ENCODE results near the gene WNT10A.

DNA sequence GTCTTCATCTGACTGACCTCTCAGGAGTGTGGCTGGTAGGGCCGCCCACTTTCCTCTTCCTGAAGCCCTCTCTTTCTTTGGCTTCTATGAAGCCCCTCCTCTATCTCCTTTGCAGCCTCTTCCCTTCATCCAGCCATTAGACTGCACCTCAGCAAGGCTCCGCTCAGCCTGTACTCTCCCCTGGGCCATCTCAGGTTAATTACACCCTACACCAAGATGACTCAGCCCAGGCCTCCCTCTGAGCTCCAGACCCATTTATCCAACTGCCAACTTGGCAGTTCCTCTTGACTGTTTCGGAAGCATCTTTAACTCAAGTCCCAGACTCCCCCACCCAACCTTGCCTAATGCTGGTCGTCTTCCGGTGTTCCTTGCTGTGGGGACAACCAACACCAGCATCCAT, 26.9 kb upstream of the WNT10A start:
- TF ChIP-seq, protein P1, sequence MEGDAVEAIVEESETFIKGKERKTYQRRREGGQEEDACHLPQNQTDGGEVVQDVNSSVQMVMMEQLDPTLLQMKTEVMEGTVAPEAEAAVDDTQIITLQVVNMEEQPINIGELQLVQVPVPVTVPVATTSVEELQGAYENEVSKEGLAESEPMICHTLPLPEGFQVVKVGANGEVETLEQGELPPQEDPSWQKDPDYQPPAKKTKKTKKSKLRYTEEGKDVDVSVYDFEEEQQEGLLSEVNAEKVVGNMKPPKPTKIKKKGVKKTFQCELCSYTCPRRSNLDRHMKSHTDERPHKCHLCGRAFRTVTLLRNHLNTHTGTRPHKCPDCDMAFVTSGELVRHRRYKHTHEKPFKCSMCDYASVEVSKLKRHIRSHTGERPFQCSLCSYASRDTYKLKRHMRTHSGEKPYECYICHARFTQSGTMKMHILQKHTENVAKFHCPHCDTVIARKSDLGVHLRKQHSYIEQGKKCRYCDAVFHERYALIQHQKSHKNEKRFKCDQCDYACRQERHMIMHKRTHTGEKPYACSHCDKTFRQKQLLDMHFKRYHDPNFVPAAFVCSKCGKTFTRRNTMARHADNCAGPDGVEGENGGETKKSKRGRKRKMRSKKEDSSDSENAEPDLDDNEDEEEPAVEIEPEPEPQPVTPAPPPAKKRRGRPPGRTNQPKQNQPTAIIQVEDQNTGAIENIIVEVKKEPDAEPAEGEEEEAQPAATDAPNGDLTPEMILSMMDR (IDR thresholded peaks at IDR 0.05) = no peak
- TF ChIP-seq POLR2A (IDR thresholded peaks at IDR 0.05) = no peak
